GM12878 (cell line): Measurements from ENCODE around the gene GPATCH2L.

ENCODE experiments used
- MEF2B ChIP-seq: fragments of 450-650 bp; IDR thresholded peaks from 2 replicates; pipeline ENCODE4 v1.6.1; 2018; ENCODE audit warnings: mild to moderate bottlenecking, moderate library complexity; ENCODE audit not compliant: partially characterized antibody, poor library complexity, severe bottlenecking
- MXI1 ChIP-seq: fragments of 150-350 bp; IDR thresholded peaks from 2 replicates; pipeline ENCODE4 v1.6.1; 2011; ENCODE audit warnings: low read depth, mild to moderate bottlenecking, inconsistent platforms, low read length, improper control_type of control experiment
- PAX5 ChIP-seq: IDR thresholded peaks from 2 replicates; pipeline ENCODE4 v1.6.1; 2011; ENCODE audit warnings: low read depth, low read length, borderline replicate concordance
- POLR2AphosphoS5 ChIP-seq: IDR thresholded peaks from 2 replicates; pipeline ENCODE4 v1.6.1; 2011; ENCODE audit warnings: mild to moderate bottlenecking, low read length, inconsistent platforms
- RAD21 ChIP-seq: IDR thresholded peaks from 2 replicates; pipeline ENCODE4 v1.6.1; 2011; ENCODE audit warnings: mild to moderate bottlenecking, low read depth, low read length, moderate library complexity; ENCODE audit not compliant: insufficient read depth

DNA sequence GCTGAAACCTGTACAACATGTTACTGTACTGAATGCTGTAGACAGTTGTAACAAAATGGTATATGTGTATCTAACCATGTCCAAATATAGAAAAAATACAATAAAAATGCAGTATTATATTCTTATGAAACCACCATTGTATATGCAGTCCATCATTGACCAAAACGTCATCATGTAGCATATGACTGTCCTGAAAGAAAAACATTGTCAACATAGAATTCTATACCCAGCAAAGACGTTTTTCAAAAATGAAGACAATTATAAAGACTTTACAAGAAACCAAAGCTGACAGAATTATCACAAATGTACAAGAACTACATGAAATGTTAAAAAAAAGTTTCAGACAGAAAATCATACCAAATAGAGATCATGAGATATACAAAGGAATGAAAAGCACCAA, 8.1 kb upstream of the GPATCH2L start:
- no peak for TF ChIP-seq POLR2AphosphoS5
- TF ChIP-seq RAD21, result no peak
- no peak for TF ChIP-seq MEF2B
- no peak for TF ChIP-seq PAX5
- no peak for TF ChIP-seq MXI1
